IPS-18c (cell line): ENCODE results near the gene PTPRN2.

Experiments used
- H3K4me3 ChIP-seq: 2 replicates; pipeline ENCODE4 v1.7.0; 2013; ENCODE audit warnings: low read depth, mild to moderate bottlenecking, low read length, moderate library complexity; ENCODE audit not compliant: insufficient read depth
- H3K9me3 ChIP-seq: one replicate; pipeline ENCODE4 v1.6.1; 2013; ENCODE audit warnings: mild to moderate bottlenecking, low read length, moderate library complexity; ENCODE audit not compliant: control insufficient read depth, insufficient read depth

PTPRN2 gene

GRCh38 chr7:158098125-158099030 is 489.2 kb downstream of the PTPRN2 start:
- Histone ChIP-seq H3K4me3 (no peak overlapping the region), H3K9me3 (peaks cover 34% of the 10 kb centered on the region)

- peak overlapping the region; percentile 9; the same call in 1 of the 2 replicates for H3K4me3 ChIP-seq
- peaks cover 32% of the 10 kb centered on the region for H3K9me3 ChIP-seq
Measured at GRCh38 chr7:158097453-158098124, 490.0 kb downstream of the PTPRN2 start.

- Histone ChIP-seq H3K9me3 (peaks cover 32% of the 10 kb centered on the region), H3K4me3 (no peak overlapping the region)
Measured at GRCh38 chr7:158097106-158097452, 490.5 kb downstream of the PTPRN2 start.

- H3K9me3 ChIP-seq = peaks cover 29% of the 10 kb centered on the region
- H3K4me3 ChIP-seq = no peak overlapping the region
Measured at GRCh38 chr7:158096582-158096981, 491.0 kb downstream of the PTPRN2 start.

GRCh38 chr7:158094671-158095226 is 492.9 kb downstream of the PTPRN2 start:
- Histone ChIP-seq H3K9me3 (peaks cover 21% of the 10 kb centered on the region), H3K4me3 (peak overlapping the region; percentile 15; the same call in 1 of the 2 replicates)

GRCh38 chr7:158094046-158094445 is 493.6 kb downstream of the PTPRN2 start:
- Histone ChIP-seq H3K4me3 (no peak overlapping the region), H3K9me3 (peaks cover 22% of the 10 kb centered on the region)

- Histone ChIP-seq H3K4me3 (no peak overlapping the region), H3K9me3 (peaks cover 22% of the 10 kb centered on the region)
Measured at GRCh38 chr7:158093156-158093796, 494.3 kb downstream of the PTPRN2 start.

- H3K4me3 ChIP-seq = no peak overlapping the region
- H3K9me3 ChIP-seq = peaks cover 33% of the 10 kb centered on the region
Measured at GRCh38 chr7:158087196-158087595, 500.4 kb downstream of the PTPRN2 start.

- Histone ChIP-seq H3K4me3 (no peak overlapping the region), H3K9me3 (peaks cover 34% of the 10 kb centered on the region)
Measured at GRCh38 chr7:158085741-158086695, 501.6 kb downstream of the PTPRN2 start.

- Histone ChIP-seq H3K9me3 (peaks cover 39% of the 10 kb centered on the region), H3K4me3 (no peak overlapping the region; the same call in 1 of the 2 replicates)
Measured at GRCh38 chr7:158084555-158084954, 503.1 kb downstream of the PTPRN2 start.

- no peak overlapping the region for H3K4me3 ChIP-seq
- H3K9me3 ChIP-seq = peaks cover 39% of the 10 kb centered on the region
Measured at GRCh38 chr7:158083526-158084310, 503.9 kb downstream of the PTPRN2 start.

- H3K4me3 ChIP-seq = no peak overlapping the region; the same call in 1 of the 2 replicates
- H3K9me3 ChIP-seq = peaks cover 45% of the 10 kb centered on the region
Measured at GRCh38 chr7:158082761-158083160, 504.9 kb downstream of the PTPRN2 start.

GRCh38 chr7:158080899-158081445 is 506.7 kb downstream of the PTPRN2 start:
- H3K9me3 ChIP-seq = peaks cover 55% of the 10 kb centered on the region
- no peak overlapping the region for H3K4me3 ChIP-seq

- Histone ChIP-seq H3K9me3 (peaks cover 57% of the 10 kb centered on the region), H3K4me3 (no peak overlapping the region; the same call in 1 of the 2 replicates)
Measured at GRCh38 chr7:158077934-158078910, 509.4 kb downstream of the PTPRN2 start.
